ENCODE results near the gene MBNL1.

GRCh38 chr3:152472672-152472954 is 203.9 kb downstream of the MBNL1 start:
- TF ChIP-seq CTCF (conservative IDR thresholded peaks at IDR 0.05 in 1 of 2, IDR thresholded peaks at IDR 0.05 in 1 of 2; ENCODE audit: extremely low read depth in 1 of 2, insufficient read depth in 1 of 2, low read depth in 1 of 2, low read length in 2 of 2) = no peak
- TF ChIP-seq EZH2 (IDR thresholded peaks at IDR 0.05; ENCODE audit: borderline replicate concordance, low read length) = no peak

Measured in mammary epithelial cell (primary cell).